GM21360 (cell line): Measurements from ENCODE around the gene R3HDM1.
"Not testable (repeated sequence)": the region's sequence is repeated elsewhere in the genome, so short reads cannot be mapped to it uniquely, and the experiment has no call there.

Experiments used
- ATAC-seq: cut with Tn5 transposase; IDR thresholded peaks from one replicate; pipeline ENCODE4 v1.9.1; 2021; ENCODE audit warnings: mild to moderate bottlenecking, moderate library complexity; ENCODE audit not compliant: unreplicated experiment

R3HDM1 gene

GRCh38 chr2:135531231-135532197 lies at the start of gene R3HDM1:
Gene R3HDM1 (plus strand): TSS chr2:135531484. CDS start chr2:135604846, 73,362 bp downstream.
- peak; percentile 77 for ATAC-seq

- no peak for ATAC-seq
These were observed 45.8 kb upstream of the R3HDM1 start for GRCh38 chr2:135485441-135485840.

GRCh38 chr2:135490376-135490775 lies 40.9 kb upstream of the R3HDM1 start:
- ATAC-seq: no peak

- no peak for ATAC-seq
These were observed 36.8 kb upstream of the R3HDM1 start for GRCh38 chr2:135494503-135494902.

- no peak for ATAC-seq
These were observed 36.4 kb upstream of the R3HDM1 start for GRCh38 chr2:135494917-135495316.

GRCh38 chr2:135498588-135498987 lies 32.7 kb upstream of the R3HDM1 start:
- not testable (repeated sequence) for ATAC-seq

- ATAC-seq: no peak
These were observed 26.5 kb upstream of the R3HDM1 start for GRCh38 chr2:135504811-135505210.

GRCh38 chr2:135510577-135510976 lies 20.7 kb upstream of the R3HDM1 start:
- ATAC-seq: no peak

GRCh38 chr2:135512099-135512498 lies 19.2 kb upstream of the R3HDM1 start:
- no peak for ATAC-seq

- ATAC-seq: no peak
These were observed 5.5 kb upstream of the R3HDM1 start for GRCh38 chr2:135525786-135526185.

- ATAC-seq: no peak
These were observed 3.3 kb upstream of the R3HDM1 start for GRCh38 chr2:135528006-135528405.

GRCh38 chr2:135530313-135531230 lies 712 bp upstream of the R3HDM1 start, which contains the start of gene ZRANB3:
Gene ZRANB3 (minus strand): TSS chr2:135531218.
- ATAC-seq: peak; percentile 74

- ATAC-seq: no peak
These were observed 1.3 kb downstream of the R3HDM1 start for GRCh38 chr2:135532581-135532980.

GRCh38 chr2:135533545-135533944 lies 2.3 kb downstream of the R3HDM1 start:
- ATAC-seq: not testable (repeated sequence)

GRCh38 chr2:135546436-135546835 lies 15.2 kb downstream of the R3HDM1 start:
- no peak for ATAC-seq

GRCh38 chr2:135547311-135547710 lies 16.0 kb downstream of the R3HDM1 start:
- ATAC-seq: no peak

- ATAC-seq: no peak
These were observed 20.1 kb downstream of the R3HDM1 start for GRCh38 chr2:135551356-135551755.

GRCh38 chr2:135552887-135553286 lies 21.6 kb downstream of the R3HDM1 start:
- no peak for ATAC-seq

GRCh38 chr2:135555311-135555710 lies 24.0 kb downstream of the R3HDM1 start:
- ATAC-seq: no peak

- ATAC-seq: no peak
These were observed 26.2 kb downstream of the R3HDM1 start for GRCh38 chr2:135557530-135557929.

GRCh38 chr2:135561925-135562324 lies 30.6 kb downstream of the R3HDM1 start:
- no peak for ATAC-seq
